Psoas muscle (tissue), 8 donors: ENCODE data around the gene SAP30BP. TPM values are rescaled to one million over a fixed set of nuclear protein-coding genes. Genes with fewer than 3 reads are reported as not detected.

Experiments used
- ATAC-seq, 4 donors: fragments of 200-7000 bp; cut with Tn5 transposase; one replicate each; pipeline ENCODE4 v1.9.1; 2020; ENCODE audit warnings: moderate library complexity in 3 of 4, mild to moderate bottlenecking in 2 of 4
- DNase-seq, 2 donors: peaks; one replicate each; pipeline ENCODE4 v3.0.0-alpha.2; 2020
- H3K27ac ChIP-seq: fragments of 200-600 bp; one replicate; pipeline ENCODE4 v1.8.0; 2022
- H3K27me3 ChIP-seq, 3 donors: fragments of 200-600 bp in 1 of 3; one replicate each; pipeline versions ENCODE4 v1.6.1 to v1.8.0; 2013 to 2022; ENCODE audit warnings: low read length in 2 of 3, mild to moderate bottlenecking in 2 of 3, moderate library complexity in 1 of 3; ENCODE audit not compliant: insufficient read depth in 3 of 3
- H3K36me3 ChIP-seq, 2 donors: fragments of 200-600 bp in 1 of 2; one replicate each; pipeline versions ENCODE4 v1.6.1 to v1.8.0; 2013 to 2022; ENCODE audit warnings: low read depth in 1 of 2, mild to moderate bottlenecking in 1 of 2, moderate library complexity in 1 of 2; ENCODE audit not compliant: insufficient read depth in 1 of 2
- H3K4me1 ChIP-seq: fragments of 200-600 bp; one replicate; pipeline ENCODE4 v1.8.0; 2022
- H3K4me3 ChIP-seq: fragments of 200-600 bp; one replicate; pipeline ENCODE4 v1.8.0; 2022; ENCODE audit warnings: mild to moderate bottlenecking
- H3K9me3 ChIP-seq: fragments of 200-600 bp; one replicate; pipeline ENCODE4 v1.8.0; 2022
- CTCF ChIP-seq: fragments of 200-600 bp; IDR thresholded peaks from one replicate; pipeline ENCODE4 v1.8.0; 2022; ENCODE audit warnings: antibody characterized with exemption
- WGBS, 3 donors: extraction: QIAGEN DNeasy Blood & Tissue Kit; methylation state at CpG; one replicate each; pipeline versions ENCODE4 v1.1.6 to v1.1.7; 2013; 5-methylcytosine and 5-hydroxymethylcytosine counted together
- intact Hi-C, 2 donors: fragments of 100-400 bp; cut with DNase I; formaldehyde crosslinking; loops; one replicate each; pipeline versions ENCODE4 v1.11.0 to v1.14.2; 2022
- polyA plus RNA-seq, 3 donors: library from polyadenylated mRNA; stranded (reverse); fragments of 200-250 nt; gene quantifications; one replicate each; pipeline ENCODE4 v1.2.3, GENCODE V29; 2013
- total RNA-seq, 4 donors: library from RNA; stranded (reverse); fragmentation: NEBNext Ultra II Directional in 2 of 4; extraction: Animal tissue kit (Norgen Biotek cat#: 25700) in 2 of 4; gene quantifications; one replicate each; pipeline versions ENCODE4 v1.2.1 to v1.2.4, GENCODE V29; 2021 to 2023
- donor health status: healthy with polysubstance abuse.
- donor health status: DM: no; HTN: no; CAD: no; lungs with moderate emphysema.
- donor health status: Bipolar disorder and iron deficiency.
- donor health status: healthy.
- donor health status: DM: yes; HTN: yes; CAD: no.
- donor health status: DM: no; HTN: no; CAD: no.
- donor health status: DM: no; HTN: no; CAD: no.
- donor health status: DM: yes; HTN: yes; CAD: no.

SAP30BP gene
- total and polyA plus RNA-seq, 7 donors, result 40.9 to 123 (median 68.5) TPM

- H3K4me1 ChIP-seq, result no peaks in the 10 kb centered on the region
- WGBS, 3 donors, result 89 to 90% (median 90%) methylated on average over 18 of the region's 18 CpGs
- no peak for TF ChIP-seq CTCF
- no peak overlapping the region for H3K4me3 ChIP-seq
- no peaks in the 10 kb centered on the region for H3K36me3 ChIP-seq
- H3K9me3 ChIP-seq, result no peaks in the 10 kb centered on the region
- no peak for ATAC-seq
- no peak overlapping the region for H3K27ac ChIP-seq
- no peak for DNase-seq
- intact Hi-C loops, result no loop called here
- peaks cover 0 to under 1% (median 0%) of the 10 kb centered on the region in 3 donors for H3K27me3 ChIP-seq
Measured at GRCh38 chr17:75727391-75727790, 60.3 kb downstream of the SAP30BP start.

GRCh38 chr17:75729351-75729750, 62.2 kb downstream of the SAP30BP start:
- no peaks in the 10 kb centered on the region for H3K9me3 ChIP-seq
- no peak overlapping the region for H3K4me3 ChIP-seq
- ATAC-seq (no peak), DNase-seq (no peak)
- H3K27me3 ChIP-seq, result no peaks in the 10 kb centered on the region
- no peak overlapping the region for H3K27ac ChIP-seq
- WGBS, 3 donors, result 79 to 85% (median 81%) methylated on average over 7 of the region's 7 CpGs
- H3K36me3 ChIP-seq, result no peaks in the 10 kb centered on the region
- no peak for TF ChIP-seq CTCF
- intact Hi-C loops, result no loop called here
- H3K4me1 ChIP-seq, result no peaks in the 10 kb centered on the region

GRCh38 chr17:75730065-75730464, 62.9 kb downstream of the SAP30BP start:
- WGBS, 3 donors, result 80 to 85% (median 81%) methylated on average over 24 of the region's 24 CpGs

GRCh38 chr17:75731086-75731715, 64.1 kb downstream of the SAP30BP start:
- Histone ChIP-seq H3K4me1 (no peaks in the 10 kb centered on the region), H3K27ac (no peak overlapping the region), H3K27me3 (no peaks in the 10 kb centered on the region), H3K4me3 (no peak overlapping the region), H3K36me3 (no peaks in the 10 kb centered on the region), H3K9me3 (no peaks in the 10 kb centered on the region)
- intact Hi-C loops, result loop anchor here in 1 of 2 donors (10.0 kb wide), 1 partner anchor 386 kb away; no protein-coding TSS in a partner anchor
- WGBS, 3 donors, result 85 to 88% (median 87%) methylated on average over 25 to 26 of the region's 26 CpGs
- no peak for DNase-seq
- no peak for ATAC-seq
- no peak for TF ChIP-seq CTCF

More at GRCh38 chr17:75730065-75730464, 62.9 kb downstream of the SAP30BP start:
- ATAC-seq (no peak), DNase-seq (no peak)
- Histone ChIP-seq H3K4me3 (no peak overlapping the region), H3K36me3 (no peaks in the 10 kb centered on the region), H3K9me3 (no peaks in the 10 kb centered on the region), H3K4me1 (no peaks in the 10 kb centered on the region), H3K27me3 (no peaks in the 10 kb centered on the region), H3K27ac (no peak overlapping the region)
- intact Hi-C loops, result loop anchor here in 1 of 2 donors (10.0 kb wide), 1 partner anchor 385 kb away; no protein-coding TSS in a partner anchor
- TF ChIP-seq CTCF, result no peak
